NCI-H2227 (cell line): ENCODE measurements around the gene PHF12.
A peak's percentile ranks its signal among the peaks of the same experiment; 100 is the strongest.

ENCODE experiments used
- DNase-seq: peaks from one replicate; lab custom pipeline; 2025; ENCODE audit not compliant: unreplicated experiment; lab: John Stamatoyannopoulos, UW

PHF12 gene

GRCh38 chr17:28955408-28955807, 4.1 kb upstream of the PHF12 start:
- DNase-seq = no peak

GRCh38 chr17:28954886-28955285, 3.6 kb upstream of the PHF12 start:
- DNase-seq = no peak

GRCh38 chr17:28953444-28954118, 2.3 kb upstream of the PHF12 start:
- peak; percentile 64 for DNase-seq

- peak; percentile 98 for DNase-seq
Measured at GRCh38 chr17:28951991-28952975, 965 bp upstream of the PHF12 start.

- DNase-seq = no peak
Measured at GRCh38 chr17:28950752-28951427, 428 bp downstream of the PHF12 start.

- peak; percentile 50 for DNase-seq
Measured at GRCh38 chr17:28950017-28950751, 1.1 kb downstream of the PHF12 start.

GRCh38 chr17:28949185-28950016, 1.9 kb downstream of the PHF12 start:
- peak; percentile 53 for DNase-seq

GRCh38 chr17:28948873-28949184, 2.5 kb downstream of the PHF12 start:
- DNase-seq = no peak

- DNase-seq = no peak
Measured at GRCh38 chr17:28948342-28948741, 3.0 kb downstream of the PHF12 start.

- no peak for DNase-seq
Measured at GRCh38 chr17:28947639-28948038, 3.7 kb downstream of the PHF12 start.

- DNase-seq = no peak
Measured at GRCh38 chr17:28946239-28946638, 5.1 kb downstream of the PHF12 start.

- DNase-seq = no peak
Measured at GRCh38 chr17:28944862-28945741, 6.2 kb downstream of the PHF12 start.

- no peak for DNase-seq
Measured at GRCh38 chr17:28944343-28944742, 7.0 kb downstream of the PHF12 start.

- no peak for DNase-seq
Measured at GRCh38 chr17:28942925-28943324, 8.4 kb downstream of the PHF12 start.

GRCh38 chr17:28941251-28941650, 10.1 kb downstream of the PHF12 start:
- DNase-seq = no peak

GRCh38 chr17:28940675-28941074, 10.6 kb downstream of the PHF12 start:
- DNase-seq = no peak

- DNase-seq = no peak
Measured at GRCh38 chr17:28940142-28940541, 11.2 kb downstream of the PHF12 start.

- no peak for DNase-seq
Measured at GRCh38 chr17:28938552-28938951, 12.8 kb downstream of the PHF12 start.

GRCh38 chr17:28937044-28937729, 14.1 kb downstream of the PHF12 start:
- DNase-seq = no peak
